ENCODE data around the gene RIOK3.

The RIOK3 gene

DNA sequence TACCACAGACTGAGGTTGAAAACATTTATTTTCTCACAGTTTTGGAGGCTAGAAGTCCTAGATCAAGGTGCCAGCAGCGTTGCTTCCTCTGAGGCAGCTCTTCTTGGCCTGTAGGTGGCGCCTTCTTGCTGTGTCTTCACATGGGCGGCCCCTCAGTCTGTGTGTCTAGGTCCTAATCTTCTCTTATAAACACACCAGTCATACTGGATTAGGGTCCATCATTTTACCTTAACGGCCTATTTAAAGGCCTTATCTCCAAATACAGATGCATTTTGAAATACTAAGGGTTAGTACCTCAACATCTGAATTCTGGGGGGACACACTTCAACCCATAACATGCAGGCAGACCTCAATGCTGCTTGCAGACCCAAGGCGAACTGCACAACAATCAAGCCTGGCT lies 45.8 kb downstream of the RIOK3 start:
- H3K79me2 ChIP-seq (ENCODE audit: insufficient read depth, low read length), result peaks cover 5% of the 10 kb centered on the region
- H3K9me3 ChIP-seq (ENCODE audit: insufficient read depth, low read length), result no peaks in the 10 kb centered on the region
- no peaks in the 10 kb centered on the region for H3K9me2 ChIP-seq (replicated peaks; ENCODE audit: insufficient read depth, low read length)
- peak overlapping the region; percentile 81 for H3K27ac ChIP-seq (ENCODE audit: low read depth, low read length)
- peak overlapping the region; percentile 52 for H3K4me2 ChIP-seq (ENCODE audit: low read depth, low read length, poor library complexity, severe bottlenecking)
- peak overlapping the region; percentile 48 for H3K9ac ChIP-seq (ENCODE audit: low read length)
- TF ChIP-seq EZH2phosphoT487 (conservative IDR thresholded peaks at IDR 0.05; ENCODE audit: low read length), result no peak
- TF ChIP-seq, protein P1, sequence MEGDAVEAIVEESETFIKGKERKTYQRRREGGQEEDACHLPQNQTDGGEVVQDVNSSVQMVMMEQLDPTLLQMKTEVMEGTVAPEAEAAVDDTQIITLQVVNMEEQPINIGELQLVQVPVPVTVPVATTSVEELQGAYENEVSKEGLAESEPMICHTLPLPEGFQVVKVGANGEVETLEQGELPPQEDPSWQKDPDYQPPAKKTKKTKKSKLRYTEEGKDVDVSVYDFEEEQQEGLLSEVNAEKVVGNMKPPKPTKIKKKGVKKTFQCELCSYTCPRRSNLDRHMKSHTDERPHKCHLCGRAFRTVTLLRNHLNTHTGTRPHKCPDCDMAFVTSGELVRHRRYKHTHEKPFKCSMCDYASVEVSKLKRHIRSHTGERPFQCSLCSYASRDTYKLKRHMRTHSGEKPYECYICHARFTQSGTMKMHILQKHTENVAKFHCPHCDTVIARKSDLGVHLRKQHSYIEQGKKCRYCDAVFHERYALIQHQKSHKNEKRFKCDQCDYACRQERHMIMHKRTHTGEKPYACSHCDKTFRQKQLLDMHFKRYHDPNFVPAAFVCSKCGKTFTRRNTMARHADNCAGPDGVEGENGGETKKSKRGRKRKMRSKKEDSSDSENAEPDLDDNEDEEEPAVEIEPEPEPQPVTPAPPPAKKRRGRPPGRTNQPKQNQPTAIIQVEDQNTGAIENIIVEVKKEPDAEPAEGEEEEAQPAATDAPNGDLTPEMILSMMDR (IDR thresholded peaks at IDR 0.05; ENCODE audit: insufficient read depth, low read length, poor library complexity, severe bottlenecking), result peak; percentile 99
- peak overlapping the region; percentile 24 for H3K4me3 ChIP-seq (ENCODE audit: insufficient read depth, low read length, poor library complexity, severe bottlenecking)
- H3K27me3 ChIP-seq (ENCODE audit: low read length), result no peaks in the 10 kb centered on the region
- H3K36me3 ChIP-seq (ENCODE audit: low read length), result no peaks in the 10 kb centered on the region
- peak overlapping the region; percentile 49 for H2AFZ ChIP-seq (ENCODE audit: low read depth, low read length, severe bottlenecking)
- H4K20me1 ChIP-seq (ENCODE audit: low read depth, low read length), result no peaks in the 10 kb centered on the region
- peaks cover 30% of the 10 kb centered on the region for H3F3A ChIP-seq (ENCODE audit: insufficient read depth)

DNA sequence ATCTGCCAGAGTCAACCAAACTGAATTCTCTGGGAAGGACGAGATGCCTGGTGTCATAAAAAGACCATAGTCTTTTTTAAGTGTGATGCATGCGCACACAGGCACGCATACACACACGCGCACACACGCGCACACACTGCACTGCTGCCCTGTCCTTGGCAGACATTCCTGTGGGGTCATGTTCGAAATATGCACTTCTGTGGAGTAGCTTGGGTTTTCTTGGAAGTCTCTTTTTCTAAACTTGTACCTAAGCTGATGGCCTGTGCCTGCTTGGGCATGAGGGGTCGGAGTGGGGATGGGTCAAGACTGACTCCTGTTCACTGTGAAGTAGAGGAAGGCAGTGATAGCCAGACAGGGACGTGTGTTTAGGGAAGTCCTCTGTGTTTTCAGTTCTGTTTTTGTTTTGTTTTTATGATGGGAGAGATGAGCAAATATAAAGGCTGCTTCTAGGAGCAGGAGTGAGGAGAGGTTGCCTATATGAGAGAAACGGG lies 46.2 kb downstream of the RIOK3 start:
- TF ChIP-seq EZH2phosphoT487 (conservative IDR thresholded peaks at IDR 0.05; ENCODE audit: low read length), result no peak
- TF ChIP-seq, protein P1 (IDR thresholded peaks at IDR 0.05; ENCODE audit: insufficient read depth, low read length, poor library complexity, severe bottlenecking), result no peak
- H3K4me2 ChIP-seq (ENCODE audit: low read depth, low read length, poor library complexity, severe bottlenecking), result peak overlapping the region; percentile 52
- H3K27ac ChIP-seq (ENCODE audit: low read depth, low read length), result peak overlapping the region; percentile 81
- H2AFZ ChIP-seq (ENCODE audit: low read depth, low read length, severe bottlenecking), result peak overlapping the region; percentile 49
- H3K9ac ChIP-seq (ENCODE audit: low read length), result peak overlapping the region; percentile 48
- H3K9me2 ChIP-seq (replicated peaks; ENCODE audit: insufficient read depth, low read length), result no peaks in the 10 kb centered on the region
- H3F3A ChIP-seq (ENCODE audit: insufficient read depth), result peaks cover 30% of the 10 kb centered on the region
- H3K79me2 ChIP-seq (ENCODE audit: insufficient read depth, low read length), result peaks cover 10% of the 10 kb centered on the region
- no peaks in the 10 kb centered on the region for H4K20me1 ChIP-seq (ENCODE audit: low read depth, low read length)
- no peaks in the 10 kb centered on the region for H3K9me3 ChIP-seq (ENCODE audit: insufficient read depth, low read length)
- H3K4me3 ChIP-seq (ENCODE audit: insufficient read depth, low read length, poor library complexity, severe bottlenecking), result peak overlapping the region; percentile 24
- no peaks in the 10 kb centered on the region for H3K27me3 ChIP-seq (ENCODE audit: low read length)
- H3K36me3 ChIP-seq (ENCODE audit: low read length), result no peaks in the 10 kb centered on the region

DNA sequence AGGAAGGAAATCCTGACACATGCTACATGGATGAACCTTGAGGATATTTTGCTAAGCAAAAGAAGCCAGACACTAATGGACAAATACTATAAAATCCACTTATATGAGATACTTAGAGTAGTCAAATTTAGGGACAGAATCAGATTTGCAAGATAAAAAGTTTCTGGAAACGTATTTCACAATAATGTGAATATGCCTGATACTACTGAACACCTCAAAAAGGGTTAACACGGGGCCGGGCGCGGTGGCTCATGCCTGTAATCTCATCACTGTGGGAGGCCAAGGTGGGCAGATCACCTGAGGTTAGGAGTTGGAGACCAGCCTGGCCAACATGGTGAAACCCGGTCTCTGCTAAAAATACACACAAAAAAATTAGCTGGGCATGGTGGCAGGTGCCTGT lies 48.5 kb downstream of the RIOK3 start:
- no peak overlapping the region for H3K4me2 ChIP-seq (ENCODE audit: low read depth, low read length, poor library complexity, severe bottlenecking)
- H3F3A ChIP-seq (ENCODE audit: insufficient read depth), result peaks cover 30% of the 10 kb centered on the region
- H4K20me1 ChIP-seq (ENCODE audit: low read depth, low read length), result no peaks in the 10 kb centered on the region; the same call in 1 of the 2 replicates
- peak overlapping the region; percentile 2; the same call in 1 of the 2 replicates for H3K27ac ChIP-seq (ENCODE audit: low read depth, low read length)
- no peak overlapping the region for H3K4me3 ChIP-seq (ENCODE audit: insufficient read depth, low read length, poor library complexity, severe bottlenecking)
- H3K79me2 ChIP-seq (ENCODE audit: insufficient read depth, low read length), result peaks cover 33% of the 10 kb centered on the region
- H3K9ac ChIP-seq (ENCODE audit: low read length), result no peak overlapping the region
- no peaks in the 10 kb centered on the region for H3K9me2 ChIP-seq (replicated peaks; ENCODE audit: insufficient read depth, low read length)
- H3K36me3 ChIP-seq (ENCODE audit: low read length), result peaks cover 3% of the 10 kb centered on the region; the same call in 1 of the 2 replicates
- H3K27me3 ChIP-seq (ENCODE audit: low read length), result no peaks in the 10 kb centered on the region
- no peak overlapping the region for H2AFZ ChIP-seq (ENCODE audit: low read depth, low read length, severe bottlenecking)
- no peak for TF ChIP-seq EZH2phosphoT487 (conservative IDR thresholded peaks at IDR 0.05; ENCODE audit: low read length)
- TF ChIP-seq, protein P1 (IDR thresholded peaks at IDR 0.05; ENCODE audit: insufficient read depth, low read length, poor library complexity, severe bottlenecking), result no peak
- no peaks in the 10 kb centered on the region for H3K9me3 ChIP-seq (ENCODE audit: insufficient read depth, low read length)

Data from SU-DHL-6 (cell line).